ENCODE data around the gene FTMT. TPM values are rescaled to one million over a fixed set of nuclear protein-coding genes. Genes with fewer than 3 reads are reported as not detected.

FTMT gene
- total and polyA plus RNA-seq, 2 of the 4 experiments (the other 2 are of a cell fraction) = not detected

DNA sequence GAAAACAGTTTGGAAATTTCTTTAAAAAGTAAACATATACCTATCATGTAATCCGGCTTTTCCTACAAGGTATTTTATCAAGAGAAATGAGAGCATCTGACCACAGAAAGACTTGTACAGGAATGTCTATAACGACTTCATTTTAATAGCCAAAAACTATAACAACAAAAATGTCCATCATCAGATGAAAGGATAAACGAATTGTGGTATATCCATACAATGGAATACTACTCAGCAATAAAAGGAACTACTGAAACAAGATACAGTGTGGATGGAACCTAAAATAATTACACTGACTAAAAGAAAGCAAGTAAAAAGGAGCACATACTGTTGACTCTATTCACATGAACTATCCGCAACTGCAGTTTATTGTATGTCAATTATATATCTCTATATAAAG, 1.4 kb upstream of the FTMT start:
- intact Hi-C loops (cut with micrococcal nuclease) (no loop called here), in situ Hi-C loops (cut with MboI; ENCODE audit: low sequenced_read_pairs) (no loop called here), dilution Hi-C loops (cut with HindIII; ENCODE audit: low sequenced_read_pairs, unreplicated experiment) (no loop called here)
- ChIA-PET CTCF (interaction anchor here (0.7 kb wide), 1 partner anchor 11 kb away, joined by 4 read pairs; no protein-coding TSS in a partner anchor), POLR2A (ENCODE audit: unreplicated experiment) (no interaction called here)
- no peak overlapping the region for H2AK5ac ChIP-seq (ENCODE audit: low read depth, low read length)
- H3K56ac ChIP-seq (ENCODE audit: extremely low read depth, insufficient read depth, low read length) = no peak overlapping the region
- no peaks in the 10 kb centered on the region for H4K20me1 ChIP-seq (ENCODE audit: insufficient read depth, low read length)
- no peaks in the 10 kb centered on the region for H3K4me1 ChIP-seq (ENCODE audit: control insufficient read depth, insufficient read depth, low read length)
- no TSS peak for BruUV-seq (replicated peaks)
- H4K5ac ChIP-seq (ENCODE audit: low read depth, low read length) = no peak overlapping the region
- no peak overlapping the region for H2AFZ ChIP-seq (replicated peaks; ENCODE audit: low read length, poor library complexity)
- no peak overlapping the region for H2BK120ac ChIP-seq (ENCODE audit: low read depth, low read length)
- H2AK9ac ChIP-seq (replicated peaks; ENCODE audit: low read depth, low read length, poor library complexity) = no peak overlapping the region
- H3K79me1 ChIP-seq (ENCODE audit: low read depth in 1 of 2, low read length in 2 of 2) = no peaks in the 10 kb centered on the region
- TF ChIP-seq MAZ (IDR thresholded peaks at IDR 0.05; ENCODE audit: borderline replicate concordance, low read depth, low read length) = no peak
- TF ChIP-seq, protein P1, sequence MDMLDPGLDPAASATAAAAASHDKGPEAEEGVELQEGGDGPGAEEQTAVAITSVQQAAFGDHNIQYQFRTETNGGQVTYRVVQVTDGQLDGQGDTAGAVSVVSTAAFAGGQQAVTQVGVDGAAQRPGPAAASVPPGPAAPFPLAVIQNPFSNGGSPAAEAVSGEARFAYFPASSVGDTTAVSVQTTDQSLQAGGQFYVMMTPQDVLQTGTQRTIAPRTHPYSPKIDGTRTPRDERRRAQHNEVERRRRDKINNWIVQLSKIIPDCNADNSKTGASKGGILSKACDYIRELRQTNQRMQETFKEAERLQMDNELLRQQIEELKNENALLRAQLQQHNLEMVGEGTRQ (IDR thresholded peaks at IDR 0.05; ENCODE audit: low read depth, low read length) = no peak
- H3K23ac ChIP-seq (ENCODE audit: low read depth, low read length) = no peak overlapping the region
- H3K36me3 ChIP-seq (ENCODE audit: control insufficient read depth, insufficient read depth, low read length) = no peaks in the 10 kb centered on the region
- no peak overlapping the region for H2BK15ac ChIP-seq (ENCODE audit: low read depth, low read length)
- H3K9ac ChIP-seq (ENCODE audit: low read depth, low read length) = no peak overlapping the region
- H3K27ac ChIP-seq (ENCODE audit: insufficient read depth, low read length) = no peak overlapping the region
- H3K14ac ChIP-seq (replicated peaks; ENCODE audit: low read depth, low read length) = no peak overlapping the region
- no peak for DNase-seq
- no peak overlapping the region for H3K18ac ChIP-seq (ENCODE audit: low read depth, low read length)
- H2BK5ac ChIP-seq (ENCODE audit: low read depth, low read length, poor library complexity, severe bottlenecking) = no peak overlapping the region
- H3K4ac ChIP-seq (ENCODE audit: low read depth, low read length) = no peak overlapping the region
- H3K27me3 ChIP-seq (ENCODE audit: control insufficient read depth, insufficient read depth, low read length) = no peaks in the 10 kb centered on the region
- no peaks in the 10 kb centered on the region for H3K9me3 ChIP-seq (ENCODE audit: control insufficient read depth, insufficient read depth, low read length)
- no peaks in the 10 kb centered on the region for H3K9me1 ChIP-seq (ENCODE audit: insufficient read depth, low read length)
- no peak overlapping the region for H2BK20ac ChIP-seq (ENCODE audit: low read depth, low read length)
- no peak for ATAC-seq (ENCODE audit: low read depth)
- no CpG with 5 or more reads among the region's 4 CpGs for WGBS, 2 experiments (ENCODE audit: extremely low coverage in 2 of 2, insufficient read length in 1 of 2)
- H4K91ac ChIP-seq (ENCODE audit: insufficient read depth, low read depth, low read length) = no peak overlapping the region
- no peak overlapping the region for H4K8ac ChIP-seq (ENCODE audit: low read depth in 2 of 2, low read length in 2 of 2)
- no peak overlapping the region for H3K4me2 ChIP-seq (ENCODE audit: low read depth, low read length)
- H3K4me3 ChIP-seq (ENCODE audit: insufficient read depth, low read depth, low read length) = no peak overlapping the region

Measured in IMR-90 (cell line).